Spleen (tissue), 11 donors: ENCODE results near the gene NOTUM. TPM values are rescaled to one million over a fixed set of nuclear protein-coding genes. Genes with fewer than 3 reads are reported as not detected.

Source experiments
- DNase-seq: peaks from one replicate; pipeline ENCODE4 v3.0.0-alpha.2; 2020
- H3K27ac ChIP-seq, 8 donors: fragments of 200-600 bp; sonication (generic) in 7 of 8; 1 replicate in 4 of 8; 2 replicates in 4 of 8; pipeline versions ENCODE4 v1.5.0 to v1.8.0; 2016 to 2021; ENCODE audit warnings: inconsistent platforms in 4 of 8, mild to moderate bottlenecking in 4 of 8, moderate library complexity in 1 of 8
- H3K27me3 ChIP-seq, 7 donors: fragments of 200-600 bp; sonication (generic) in 6 of 7; replicated peaks in 1 of 7; 1 replicate in 4 of 7; 2 replicates in 3 of 7; pipeline versions ENCODE4 v1.5.0 to v1.8.0; 2016 to 2021; ENCODE audit warnings: inconsistent platforms in 3 of 7, mild to moderate bottlenecking in 1 of 7
- H3K36me3 ChIP-seq, 6 donors: fragments of 200-600 bp; sonication (generic) in 5 of 6; 1 replicate in 4 of 6; 2 replicates in 2 of 6; pipeline versions ENCODE4 v1.5.0 to v1.8.0; 2016 to 2021; ENCODE audit warnings: inconsistent platforms in 2 of 6
- H3K4me1 ChIP-seq, 6 donors: fragments of 200-600 bp; sonication (generic) in 5 of 6; 1 replicate in 3 of 6; 2 replicates in 3 of 6; pipeline versions ENCODE4 v1.5.0 to v1.8.0; 2016 to 2021; ENCODE audit warnings: inconsistent platforms in 3 of 6
- H3K4me3 ChIP-seq, 8 donors: fragments of 200-600 bp; sonication (generic) in 7 of 8; 1 replicate in 4 of 8; 2 replicates in 4 of 8; pipeline versions ENCODE4 v1.5.0 to v1.8.0; 2016 to 2021; ENCODE audit warnings: inconsistent platforms in 4 of 8, mild to moderate bottlenecking in 4 of 8, moderate library complexity in 2 of 8
- H3K9me3 ChIP-seq, 8 donors: fragments of 200-600 bp; sonication (generic) in 7 of 8; 1 replicate in 4 of 8; 2 replicates in 4 of 8; pipeline versions ENCODE4 v1.5.0 to v1.8.0; 2016 to 2021; ENCODE audit warnings: inconsistent platforms in 4 of 8
- POLR2A ChIP-seq, 3 donors: fragments of 450-650 bp; IDR thresholded peaks; one replicate each; pipeline ENCODE4 v1.5.1; 2017; ENCODE audit warnings: antibody characterized with exemption in 3 of 3, mild to moderate bottlenecking in 1 of 3
- POLR2AphosphoS5 ChIP-seq, 3 donors: sonication (generic); formaldehyde crosslinking; IDR thresholded peaks; one replicate each; pipeline ENCODE4 v1.5.1; 2017; ENCODE audit warnings: antibody characterized with exemption in 3 of 3
- WGBS, 5 donors: extraction: QIAGEN DNeasy Blood & Tissue Kit in 3 of 5; methylation state at CpG; one replicate each; pipeline versions ENCODE4 v1.1.5 to v1.1.7; 2013 to 2018; 5-methylcytosine and 5-hydroxymethylcytosine counted together
- intact Hi-C: fragments of 100-400 bp; cut with DNase I; formaldehyde crosslinking; loops from one replicate; pipeline ENCODE4 v1.15.0; 2023; ENCODE audit warnings: low total_unique reads
- polyA plus RNA-seq, 3 donors: library from polyadenylated mRNA; stranded (reverse); fragments of 200-250 nt; gene quantifications; one replicate each; pipeline ENCODE4 v1.2.1, GENCODE V29; 2013
- total RNA-seq, 7 donors: library from RNA; depleted of rRNA in 3 of 7; stranded (reverse); fragments of >200 nt in 3 of 7; fragmentation: NEBNext Ultra II Directional in 4 of 7; extraction: Animal tissue kit (Norgen Biotek cat#: 25700) in 4 of 7; gene quantifications; one replicate each; pipeline versions ENCODE4 v1.1.0 to v1.2.1, GENCODE V29; 2016 to 2021
- TF ChIP-seq, protein P1 (sequence below), 11 experiments: fragments of 200-600 bp in 7 of 11; fragments of 450-650 bp in 4 of 11; sonication (generic) in 4 of 11; IDR thresholded peaks in 8 of 11; conservative IDR thresholded peaks in 3 of 11; 1 replicate in 7 of 11; 2 replicates in 4 of 11; pipeline versions ENCODE4 v1.4.0 to v1.8.0; 2016 to 2021; ENCODE audit warnings: antibody characterized with exemption in 11 of 11, inconsistent platforms in 4 of 11, mild to moderate bottlenecking in 1 of 11
- donor health status: healthy with polysubstance abuse.
- donor health status: DM: no; HTN: no; CAD: no; lungs with moderate emphysema.
- donor health status: DM: no; HTN: no; CAD: no.
- donor health status: Bipolar disorder and iron deficiency.
- donor health status: healthy.
- donor health status: DM: no; HTN: no; CAD: no.
- donor health status: DM: yes; HTN: yes; CAD: no.

NOTUM gene
- total and polyA plus RNA-seq, 10 donors = 0.03 to 0.85 (median 0.11) TPM; not detected in 5

DNA sequence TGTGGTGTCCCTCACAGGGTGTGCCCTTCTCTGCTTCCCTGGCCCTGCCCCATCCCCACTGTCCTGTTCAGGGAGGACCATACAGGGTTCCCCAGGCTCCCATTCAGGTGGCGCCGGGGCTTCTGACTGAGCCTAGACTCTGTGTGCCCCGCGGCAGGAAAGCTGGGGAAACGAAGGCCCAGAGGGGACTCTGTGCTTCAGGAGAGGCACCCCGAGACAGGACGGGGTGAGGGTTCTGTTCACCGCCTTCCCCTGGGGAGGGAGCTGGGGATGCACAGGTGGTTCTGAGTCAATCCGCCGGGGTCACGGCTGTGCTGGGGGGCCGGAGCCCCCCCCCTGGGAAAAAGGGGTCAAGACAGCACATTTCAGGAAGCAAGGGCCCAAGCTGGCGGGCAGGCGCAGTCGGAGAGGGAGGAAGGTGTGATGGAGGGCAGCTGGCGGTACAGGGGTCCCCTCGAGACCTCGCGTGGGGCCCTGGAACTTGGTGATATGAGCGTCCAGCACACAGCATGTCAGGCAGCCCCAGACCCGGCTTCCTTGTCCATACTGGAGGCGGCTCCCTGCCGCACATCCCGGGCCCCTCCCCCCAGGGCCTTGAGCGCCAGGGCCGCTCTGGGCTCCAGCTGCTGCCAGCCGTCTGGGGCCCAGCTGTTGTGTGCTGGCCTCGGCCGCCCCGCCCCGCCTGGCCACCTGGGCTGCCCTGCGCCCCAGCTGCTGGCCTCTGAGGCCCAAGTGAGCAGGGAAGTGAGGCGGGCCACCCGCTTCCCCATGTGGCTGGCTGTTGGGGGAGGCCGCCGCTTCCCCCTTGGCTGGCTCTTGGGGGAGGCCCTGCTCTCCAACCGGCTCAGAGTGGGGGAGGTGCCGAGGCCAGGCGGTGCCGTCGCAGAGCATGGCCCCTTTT is 5.6 kb upstream of the NOTUM start:
- DNase-seq = peak; percentile 86
- Histone ChIP-seq H3K27ac (peak overlapping the region in 5 of 8 donors; percentile 2 to 64 (median 56)), H3K4me3 (peak overlapping the region in 2 of 8 donors; percentile 34 to 60), H3K27me3 (peaks cover 4 to 70% (median 30%) of the 10 kb centered on the region in 7 donors), H3K36me3 (no peaks in the 10 kb centered on the region), H3K4me1 (peaks cover 18 to 50% (median 28%) of the 10 kb centered on the region in 6 donors), H3K9me3 (no peaks in the 10 kb centered on the region)
- WGBS, 5 donors = 21 to 38% (median 26%) methylated on average over 18 to 41 of the region's 41 CpGs
- TF ChIP-seq POLR2A (IDR thresholded peaks at IDR 0.05) = no peak
- TF ChIP-seq, protein P1, sequence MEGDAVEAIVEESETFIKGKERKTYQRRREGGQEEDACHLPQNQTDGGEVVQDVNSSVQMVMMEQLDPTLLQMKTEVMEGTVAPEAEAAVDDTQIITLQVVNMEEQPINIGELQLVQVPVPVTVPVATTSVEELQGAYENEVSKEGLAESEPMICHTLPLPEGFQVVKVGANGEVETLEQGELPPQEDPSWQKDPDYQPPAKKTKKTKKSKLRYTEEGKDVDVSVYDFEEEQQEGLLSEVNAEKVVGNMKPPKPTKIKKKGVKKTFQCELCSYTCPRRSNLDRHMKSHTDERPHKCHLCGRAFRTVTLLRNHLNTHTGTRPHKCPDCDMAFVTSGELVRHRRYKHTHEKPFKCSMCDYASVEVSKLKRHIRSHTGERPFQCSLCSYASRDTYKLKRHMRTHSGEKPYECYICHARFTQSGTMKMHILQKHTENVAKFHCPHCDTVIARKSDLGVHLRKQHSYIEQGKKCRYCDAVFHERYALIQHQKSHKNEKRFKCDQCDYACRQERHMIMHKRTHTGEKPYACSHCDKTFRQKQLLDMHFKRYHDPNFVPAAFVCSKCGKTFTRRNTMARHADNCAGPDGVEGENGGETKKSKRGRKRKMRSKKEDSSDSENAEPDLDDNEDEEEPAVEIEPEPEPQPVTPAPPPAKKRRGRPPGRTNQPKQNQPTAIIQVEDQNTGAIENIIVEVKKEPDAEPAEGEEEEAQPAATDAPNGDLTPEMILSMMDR (IDR thresholded peaks at IDR 0.05 in 8 of 11, conservative IDR thresholded peaks at IDR 0.05 in 3 of 11) = no peak
- peak; percentile 77 to 87 (median 82) for TF ChIP-seq POLR2AphosphoS5 (IDR thresholded peaks at IDR 0.05)
- intact Hi-C loops = no loop called here

DNA sequence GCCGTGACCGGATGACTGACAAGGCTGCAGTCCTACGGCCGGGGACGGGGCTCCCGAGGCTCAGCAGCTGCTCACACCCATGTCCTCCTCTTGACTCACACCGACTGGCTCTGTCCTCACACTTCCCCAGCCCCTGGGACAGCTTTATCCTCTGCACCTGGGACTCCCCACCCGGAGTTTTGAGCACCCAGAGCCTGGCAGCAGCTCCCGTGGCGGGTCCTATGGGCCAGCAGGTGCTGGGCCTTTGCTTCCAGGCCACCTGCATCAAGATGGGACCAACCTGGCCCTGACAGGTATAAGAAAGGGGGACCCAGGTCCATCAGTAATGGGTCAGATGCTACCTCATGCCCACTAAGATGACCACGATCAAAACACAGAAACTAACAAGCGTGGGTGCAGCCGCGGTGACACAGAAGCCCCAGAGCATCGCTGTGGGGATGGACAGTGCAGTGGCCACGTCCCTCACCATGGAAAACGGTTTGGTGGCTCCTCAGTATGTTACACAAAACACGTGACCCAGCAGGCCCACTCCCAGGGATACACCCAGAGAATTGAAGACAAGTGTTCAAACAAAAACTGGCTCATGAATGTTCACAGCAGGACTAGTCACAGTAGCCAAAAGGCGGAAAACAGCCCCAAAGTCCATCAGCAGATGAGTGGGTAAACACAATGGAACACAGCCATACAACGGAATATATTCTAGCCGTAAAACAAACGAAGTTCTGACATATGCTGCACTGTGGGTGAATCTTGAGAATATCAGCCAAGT is 3.3 kb upstream of the NOTUM start:
- 73 to 89% (median 80%) methylated on average over 19 to 22 of the region's 22 CpGs for WGBS, 5 donors
- Histone ChIP-seq H3K36me3 (no peaks in the 10 kb centered on the region), H3K4me1 (peaks cover 27 to 64% (median 44%) of the 10 kb centered on the region in 6 donors), H3K4me3 (no peak overlapping the region), H3K27ac (no peak overlapping the region), H3K9me3 (no peaks in the 10 kb centered on the region), H3K27me3 (peaks cover 4 to 89% (median 50%) of the 10 kb centered on the region in 7 donors)
- TF ChIP-seq POLR2AphosphoS5 (IDR thresholded peaks at IDR 0.05) (no peak), POLR2A (IDR thresholded peaks at IDR 0.05) (no peak)
- intact Hi-C loops = no loop called here
- DNase-seq = no peak

DNA sequence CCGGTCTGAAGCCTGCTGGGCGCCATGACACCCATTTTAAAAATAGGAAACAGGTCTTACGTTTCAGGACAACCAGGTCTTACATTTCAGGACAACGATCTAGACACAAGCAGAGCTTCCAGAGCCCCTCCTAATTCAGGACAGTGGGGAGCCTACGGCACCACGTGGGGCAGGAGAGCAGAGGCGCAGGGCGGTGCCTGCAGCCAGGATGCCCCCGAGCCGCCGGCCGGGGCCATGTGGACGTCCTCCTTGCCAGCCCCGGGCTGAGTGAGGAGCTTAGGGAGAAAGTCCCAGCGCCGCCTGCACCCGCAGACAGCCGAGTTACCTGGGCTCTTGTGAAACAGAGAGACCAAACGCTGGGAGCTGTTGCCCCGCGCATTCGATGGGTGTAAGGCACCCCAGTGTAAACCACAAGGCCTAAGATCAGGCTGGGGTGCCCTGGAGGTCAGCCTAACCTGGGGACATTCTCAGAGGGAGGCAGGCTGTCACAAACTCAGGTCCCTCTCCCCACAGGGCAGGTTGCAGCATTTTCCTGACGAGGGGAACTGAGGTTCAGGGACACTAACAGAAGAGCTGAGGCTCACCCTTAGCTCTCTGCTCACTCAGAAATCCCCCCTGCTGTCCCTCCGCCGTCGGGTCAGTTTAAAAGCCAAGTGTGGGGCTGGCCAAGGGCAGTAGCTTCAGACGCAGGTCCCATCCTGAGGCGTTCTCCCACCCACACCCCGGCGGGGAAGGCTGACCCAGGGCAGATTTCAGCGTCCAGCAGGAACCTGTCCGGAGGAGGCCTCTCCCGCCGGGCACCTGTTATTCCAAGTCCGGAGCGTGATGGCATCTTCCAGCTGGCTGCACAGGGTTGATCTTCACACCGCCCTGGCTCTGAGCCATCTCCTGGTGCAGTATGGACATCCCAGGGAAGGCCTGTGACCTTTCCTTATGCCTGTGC is 1.8 kb upstream of the NOTUM start:
- Histone ChIP-seq H3K27me3 (peaks cover 4 to 90% (median 61%) of the 10 kb centered on the region in 7 donors), H3K4me3 (no peak overlapping the region), H3K4me1 (peaks cover 18 to 55% (median 38%) of the 10 kb centered on the region in 6 donors), H3K36me3 (no peaks in the 10 kb centered on the region), H3K27ac (no peak overlapping the region), H3K9me3 (no peaks in the 10 kb centered on the region)
- 60 to 80% (median 75%) methylated on average over 24 to 37 of the region's 37 CpGs for WGBS, 5 donors
- intact Hi-C loops = no loop called here
- TF ChIP-seq POLR2A (IDR thresholded peaks at IDR 0.05) (no peak), POLR2AphosphoS5 (IDR thresholded peaks at IDR 0.05) (no peak)
- TF ChIP-seq, protein P1 (IDR thresholded peaks at IDR 0.05 in 8 of 11, conservative IDR thresholded peaks at IDR 0.05 in 3 of 11) = no peak
- no peak for DNase-seq
